K562 (cell line): ENCODE measurements around the gene EIF4E1B. TPM values are rescaled to one million over a fixed set of nuclear protein-coding genes. Genes with fewer than 3 reads are reported as not detected.

Experiments
- ARID3A ChIP-seq: IDR thresholded peaks from 2 replicates; pipeline ENCODE4 v1.6.1; 2012; ENCODE audit warnings: low read depth, low read length, improper control_type of control experiment, borderline replicate concordance
- CREBBP ChIP-seq: IDR thresholded peaks from one replicate; pipeline ENCODE4 v1.6.1; 2012; ENCODE audit warnings: low read depth, mild to moderate bottlenecking, control low read depth, inconsistent platforms, low read length
- CSDE1 ChIP-seq, 2 experiments: fragments of 450-650 bp; IDR thresholded peaks; 2 replicates each; pipeline ENCODE4 v1.6.1; 2016; ENCODE audit warnings: mild to moderate bottlenecking in 1 of 2
- CXXC5 ChIP-seq: fragments of 250-450 bp; sonication (Bioruptor Pico); IDR thresholded peaks from 2 replicates; pipeline ENCODE4 v1.8.0; 2022; ENCODE audit warnings: inconsistent platforms, mild to moderate bottlenecking, moderate library complexity
- E2F4 ChIP-seq: sonication (generic); formaldehyde crosslinking; IDR thresholded peaks from 2 replicates; pipeline ENCODE4 v1.8.0; 2022; ENCODE audit warnings: mild to moderate bottlenecking, low read depth, missing genetic modification reagents
- E2F5 ChIP-seq: sonication (generic); formaldehyde crosslinking; IDR thresholded peaks from 2 replicates; pipeline ENCODE4 v1.8.0; 2022; ENCODE audit warnings: mild to moderate bottlenecking, missing genetic modification reagents
- ESRRB ChIP-seq: fragments of 250-450 bp; sonication (Bioruptor Pico); IDR thresholded peaks from 2 replicates; pipeline ENCODE4 v1.5.0; 2020; ENCODE audit warnings: mild to moderate bottlenecking, moderate library complexity, borderline replicate concordance
- FOXM1 ChIP-seq, 2 experiments: fragments of 450-650 bp in 1 of 2; sonication (generic) in 1 of 2; formaldehyde crosslinking in 1 of 2; IDR thresholded peaks; 2 replicates each; pipeline versions ENCODE4 v1.6.1 to v1.9.0; 2017 to 2022; ENCODE audit warnings: low read depth in 2 of 2, mild to moderate bottlenecking in 2 of 2, missing genetic modification reagents in 1 of 2, moderate library complexity in 1 of 2
- GABPB1 ChIP-seq: sonication (generic); formaldehyde crosslinking; IDR thresholded peaks from 2 replicates; pipeline ENCODE4 v1.8.0; 2022; ENCODE audit warnings: mild to moderate bottlenecking, missing genetic modification reagents
- HDAC1 ChIP-seq, 2 experiments: fragments of 450-650 bp; IDR thresholded peaks; 2 replicates each; pipeline ENCODE4 v1.6.1; 2016 to 2017; ENCODE audit warnings: inconsistent platforms in 1 of 2, mild to moderate bottlenecking in 1 of 2, moderate library complexity in 1 of 2
- NFE2 ChIP-seq: IDR thresholded peaks from 2 replicates; pipeline ENCODE4 v1.6.1; 2014; ENCODE audit warnings: antibody characterized with exemption, low read depth
- NRF1 ChIP-seq, 2 experiments: fragments of 450-650 bp; IDR thresholded peaks in 1 of 2; conservative IDR thresholded peaks in 1 of 2; 2 replicates each; pipeline ENCODE4 v1.6.1; 2014; ENCODE audit warnings: mild to moderate bottlenecking in 2 of 2
- RUNX1 ChIP-seq: sonication (generic); IDR thresholded peaks from 2 replicates; pipeline ENCODE4 v1.6.1; 2016; ENCODE audit warnings: antibody characterized with exemption, low read depth
- SIN3A ChIP-seq, 2 experiments: fragments of 150-350 bp in 1 of 2; IDR thresholded peaks; 2 replicates each; pipeline ENCODE4 v1.6.1; 2011 to 2016; ENCODE audit warnings: borderline replicate concordance in 2 of 2, low read depth in 2 of 2, low read length in 2 of 2, mild to moderate bottlenecking in 2 of 2, moderate library complexity in 2 of 2; ENCODE audit not compliant: control insufficient read depth in 1 of 2
- ZFX ChIP-seq: sonication (generic); formaldehyde crosslinking; IDR thresholded peaks from 2 replicates; pipeline ENCODE4 v1.8.0; 2022; ENCODE audit warnings: mild to moderate bottlenecking, missing genetic modification reagents, moderate library complexity
- ZNF280A ChIP-seq: fragments of 450-650 bp; IDR thresholded peaks from 2 replicates; pipeline ENCODE4 v1.6.1; 2018; ENCODE audit warnings: mild to moderate bottlenecking, low read depth; ENCODE audit not compliant: partially characterized antibody
- ZNF586 ChIP-seq: fragments of 450-650 bp; formaldehyde crosslinking; conservative IDR thresholded peaks from 2 replicates; pipeline ENCODE4 v1.4.0; 2020; ENCODE audit warnings: mild to moderate bottlenecking, moderate library complexity
- polyA plus RNA-seq, 8 experiments: library from polyadenylated mRNA; depleted of rRNA in 4 of 8; stranded (reverse) in 5 of 8; unstranded in 3 of 8; fragments of >200 nt; fragmentation: Nextera tagmentation in 2 of 8; fragmentation: Illumina TruSeq in 1 of 8; extraction: Ambion mirVana in 2 of 8; extraction: Trizol in 1 of 8; gene quantifications; 2 replicates each; pipeline versions ENCODE4 v1.2.1 to v1.2.3, GENCODE V29; 2011 to 2014; ENCODE audit warnings: inconsistent platforms in 1 of 8, missing spikeins in 1 of 8
- total RNA-seq, 7 experiments: library from RNA; depleted of rRNA in 6 of 7; stranded (reverse); fragments of >200 nt in 6 of 7; fragmentation: Illumina TruSeq in 2 of 7; extraction: Trizol in 2 of 7; gene quantifications; 2 replicates each; pipeline versions ENCODE4 v1.2.1 to v1.2.3, GENCODE V29; 2011 to 2021; ENCODE audit warnings: low replicate concordance in 1 of 7
- TF ChIP-seq, protein P1 (sequence below): fragments of 450-650 bp; formaldehyde crosslinking; conservative IDR thresholded peaks from 2 replicates; pipeline ENCODE4 v1.4.0; 2022; ENCODE audit warnings: mild to moderate bottlenecking, missing genetic modification characterization
- TF ChIP-seq, protein P2 (sequence below): sonication (generic); formaldehyde crosslinking; IDR thresholded peaks from 2 replicates; pipeline ENCODE4 v1.8.1; 2023; ENCODE audit warnings: mild to moderate bottlenecking, missing genetic modification reagents, moderate library complexity

EIF4E1B gene
- total and polyA plus RNA-seq, 9 of the 15 experiments (the other 6 are each of a cell fraction or from before 2014, with no cell fraction given): not detected

GRCh38 chr5:176611435-176611834 is 19.0 kb upstream of the EIF4E1B start (continued):
- no peak for TF ChIP-seq ZNF280A
- no peak for TF ChIP-seq FOXM1 (IDR thresholded peaks at IDR 0.05; ENCODE audit: low read depth)
- no peak for TF ChIP-seq FOXM1 (CRISPR knock-in tag; IDR thresholded peaks at IDR 0.05; ENCODE audit: low read depth)
- TF ChIP-seq ZFX (CRISPR knock-in tag): no peak
- no peak for TF ChIP-seq NRF1 (conservative IDR thresholded peaks at IDR 0.05 in 1 of 2, IDR thresholded peaks at IDR 0.05 in 1 of 2)
- TF ChIP-seq, protein P1, sequence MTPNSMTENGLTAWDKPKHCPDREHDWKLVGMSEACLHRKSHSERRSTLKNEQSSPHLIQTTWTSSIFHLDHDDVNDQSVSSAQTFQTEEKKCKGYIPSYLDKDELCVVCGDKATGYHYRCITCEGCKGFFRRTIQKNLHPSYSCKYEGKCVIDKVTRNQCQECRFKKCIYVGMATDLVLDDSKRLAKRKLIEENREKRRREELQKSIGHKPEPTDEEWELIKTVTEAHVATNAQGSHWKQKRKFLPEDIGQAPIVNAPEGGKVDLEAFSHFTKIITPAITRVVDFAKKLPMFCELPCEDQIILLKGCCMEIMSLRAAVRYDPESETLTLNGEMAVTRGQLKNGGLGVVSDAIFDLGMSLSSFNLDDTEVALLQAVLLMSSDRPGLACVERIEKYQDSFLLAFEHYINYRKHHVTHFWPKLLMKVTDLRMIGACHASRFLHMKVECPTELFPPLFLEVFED: no peak
- TF ChIP-seq E2F5 (CRISPR knock-in tag): peak; percentile 62; the same call in 1 of the 2 replicates
- peak; percentile 52; the same call in 1 of the 2 replicates for TF ChIP-seq CXXC5 (CRISPR knock-in tag)
- peak; percentile 85 for TF ChIP-seq NFE2
- TF ChIP-seq ARID3A: no peak
- TF ChIP-seq RUNX1: no peak
- TF ChIP-seq, protein P2, sequence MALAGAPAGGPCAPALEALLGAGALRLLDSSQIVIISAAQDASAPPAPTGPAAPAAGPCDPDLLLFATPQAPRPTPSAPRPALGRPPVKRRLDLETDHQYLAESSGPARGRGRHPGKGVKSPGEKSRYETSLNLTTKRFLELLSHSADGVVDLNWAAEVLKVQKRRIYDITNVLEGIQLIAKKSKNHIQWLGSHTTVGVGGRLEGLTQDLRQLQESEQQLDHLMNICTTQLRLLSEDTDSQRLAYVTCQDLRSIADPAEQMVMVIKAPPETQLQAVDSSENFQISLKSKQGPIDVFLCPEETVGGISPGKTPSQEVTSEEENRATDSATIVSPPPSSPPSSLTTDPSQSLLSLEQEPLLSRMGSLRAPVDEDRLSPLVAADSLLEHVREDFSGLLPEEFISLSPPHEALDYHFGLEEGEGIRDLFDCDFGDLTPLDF (CRISPR knock-in tag): 0 out of 2 replicates have a peak, but pooled peaks have one; percentile 28
- TF ChIP-seq HDAC1 (IDR thresholded peaks at IDR 0.05): peak in 1 of 2 experiments; percentile 82; a peak in 2 of 4 replicates
- TF ChIP-seq ESRRB (CRISPR knock-in tag): no peak
- peak; percentile 90 to 99; a peak in 3 of 4 replicates for TF ChIP-seq SIN3A (IDR thresholded peaks at IDR 0.05; ENCODE audit: borderline replicate concordance in 2 of 2, control insufficient read depth in 1 of 2, low read depth in 2 of 2, low read length in 2 of 2)
- 0 out of 2 replicates have a peak, but pooled peaks have one; percentile 43 for TF ChIP-seq E2F4 (CRISPR knock-in tag)
- TF ChIP-seq ZNF586 (CRISPR knock-in tag): no peak
- TF ChIP-seq CSDE1 (IDR thresholded peaks at IDR 0.05): no peak
- TF ChIP-seq CREBBP: no peak
- peak; percentile 81 for TF ChIP-seq GABPB1 (CRISPR knock-in tag)
